HT1080 (cell line): ENCODE results near the gene ANKRD13A. TPM values are rescaled to one million over a fixed set of nuclear protein-coding genes. Genes with fewer than 3 reads are reported as not detected.

Experiments
- DNase-seq: peaks from one replicate; pipeline ENCODE4 v3.0.0-alpha.2; 2015; ENCODE audit warnings: low read depth
- polyA plus RNA-seq, 2 experiments: library from polyadenylated mRNA; depleted of rRNA; stranded (reverse); fragments of >200 nt; gene quantifications; 2 replicates each; pipeline ENCODE4 v1.2.3, GENCODE V29; 2015
- total RNA-seq: library from RNA; depleted of rRNA; stranded (reverse); fragments of >200 nt; shearing (Covaris generic); gene quantifications from 2 replicates; pipeline ENCODE4 v1.2.3, GENCODE V29; 2014; rRNA removed

Gene ANKRD13A
- total RNA-seq = 36.4 and 40.6 TPM in 2 replicates
- 33.6 and 35.0 TPM in 2 replicates for polyA plus RNA-seq (2015; cell fraction: cytosol; rRNA removed)
- polyA plus RNA-seq (2015; cell fraction: nucleus; rRNA removed) = 61.4 and 63.0 TPM in 2 replicates

- peak; percentile 86 for DNase-seq
Observed at GRCh38 chr12:109998904-109999648, at the start of gene ANKRD13A. TSS of gene ANKRD13A (plus strand) at chr12:109999430. CDS start at chr12:109999689, 259 bp downstream.

- peak; percentile 15 for DNase-seq
Observed at GRCh38 chr12:109950625-109951024, 48.6 kb upstream of the ANKRD13A start.

- DNase-seq = peak; percentile 81
Observed at GRCh38 chr12:109951136-109951535, 48.1 kb upstream of the ANKRD13A start.

- DNase-seq = peak; percentile 88
Observed at GRCh38 chr12:109951751-109952150, 47.5 kb upstream of the ANKRD13A start.

- no peak for DNase-seq
Observed at GRCh38 chr12:109952160-109952858, 46.9 kb upstream of the ANKRD13A start.

GRCh38 chr12:109952873-109953272, 46.4 kb upstream of the ANKRD13A start:
- no peak for DNase-seq

- no peak for DNase-seq
Observed at GRCh38 chr12:109953656-109954055, 45.6 kb upstream of the ANKRD13A start.

- no peak for DNase-seq
Observed at GRCh38 chr12:109958374-109958773, 40.9 kb upstream of the ANKRD13A start.

- no peak for DNase-seq
Observed at GRCh38 chr12:109959411-109960093, 39.7 kb upstream of the ANKRD13A start.

GRCh38 chr12:109961201-109961600, 38.0 kb upstream of the ANKRD13A start:
- DNase-seq = peak; percentile 76

GRCh38 chr12:109961612-109962011, 37.6 kb upstream of the ANKRD13A start:
- peak; percentile 62 for DNase-seq

GRCh38 chr12:109962398-109962797, 36.8 kb upstream of the ANKRD13A start:
- peak; percentile 36 for DNase-seq

- no peak for DNase-seq
Observed at GRCh38 chr12:109963330-109963729, 35.9 kb upstream of the ANKRD13A start.

- DNase-seq = no peak
Observed at GRCh38 chr12:109963743-109964429, 35.3 kb upstream of the ANKRD13A start.

- DNase-seq = no peak
Observed at GRCh38 chr12:109966546-109966945, 32.7 kb upstream of the ANKRD13A start.

GRCh38 chr12:109967383-109968031, 31.7 kb upstream of the ANKRD13A start:
- DNase-seq = no peak

- DNase-seq = no peak
Observed at GRCh38 chr12:109968032-109968420, 31.2 kb upstream of the ANKRD13A start.

- no peak for DNase-seq
Observed at GRCh38 chr12:109968801-109969200, 30.4 kb upstream of the ANKRD13A start.

- DNase-seq = no peak
Observed at GRCh38 chr12:109972821-109973220, 26.4 kb upstream of the ANKRD13A start.

- DNase-seq = no peak
Observed at GRCh38 chr12:109981311-109981710, 17.9 kb upstream of the ANKRD13A start.

GRCh38 chr12:109982210-109982609, 17.0 kb upstream of the ANKRD13A start:
- DNase-seq = no peak
